NK-92 (cell line): ENCODE data around the gene DPRX.

Experiments used
- DNase-seq: peaks from one replicate; lab custom pipeline; 2025; ENCODE audit not compliant: unreplicated experiment; lab: John Stamatoyannopoulos, UW

Gene DPRX, protein sequence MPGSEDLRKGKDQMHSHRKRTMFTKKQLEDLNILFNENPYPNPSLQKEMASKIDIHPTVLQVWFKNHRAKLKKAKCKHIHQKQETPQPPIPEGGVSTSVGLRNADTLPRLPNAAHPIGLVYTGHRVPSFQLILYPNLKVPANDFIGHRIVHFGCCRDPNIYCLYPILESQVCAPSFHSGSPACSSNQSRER

GRCh38 chr19:53631949-53632407 is at the start of gene DPRX:
TSS of gene DPRX (plus strand) at chr19:53631999. CDS start at chr19:53632107, 108 bp downstream.
- no peak for DNase-seq

DNA sequence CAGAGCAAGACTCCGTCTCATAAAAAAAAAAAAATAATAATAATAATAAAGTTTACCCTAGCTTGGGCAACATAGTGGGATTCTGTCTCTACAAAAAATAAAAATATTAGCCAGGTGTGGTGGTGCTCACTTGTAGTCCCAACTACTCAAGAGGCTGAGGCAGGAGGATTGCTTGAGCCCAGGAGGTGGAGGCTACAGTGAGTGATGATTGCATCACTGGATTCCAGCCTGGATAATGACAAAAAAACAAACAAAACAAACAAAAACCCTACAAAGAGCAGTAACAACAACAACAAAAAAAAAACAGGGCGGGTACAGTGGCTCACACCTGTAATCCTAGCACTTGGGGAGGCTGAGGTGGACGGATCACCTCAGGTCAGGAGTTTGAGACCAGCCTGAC is 48.6 kb upstream of the DPRX start:
- DNase-seq, result no peak

DNA sequence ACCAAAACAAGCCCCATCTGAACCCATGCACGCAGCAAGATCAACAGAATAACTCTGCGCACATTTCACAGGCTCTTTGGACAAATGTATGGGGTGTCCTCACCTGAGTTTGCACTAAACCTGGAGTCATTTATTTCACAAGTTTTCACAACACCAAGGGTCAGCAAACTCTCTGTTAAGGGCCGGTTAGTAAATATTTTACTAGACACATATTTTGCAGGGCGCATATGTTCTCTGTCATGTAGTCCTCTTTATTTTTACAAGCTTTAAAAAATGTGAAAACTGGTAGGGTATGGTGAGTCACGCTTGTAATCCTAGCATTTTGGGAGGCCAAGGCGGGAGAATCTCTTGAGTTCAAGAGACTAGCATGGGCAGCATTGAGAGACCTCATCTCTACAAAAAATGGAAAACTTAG is 45.5 kb upstream of the DPRX start:
- no peak for DNase-seq

GRCh38 chr19:53594811-53595509 is 36.8 kb upstream of the DPRX start:
- DNase-seq, result no peak

- DNase-seq, result no peak
Observed at GRCh38 chr19:53595510-53595867, 36.3 kb upstream of the DPRX start.

- DNase-seq, result no peak
Observed at GRCh38 chr19:53596056-53596455, 35.7 kb upstream of the DPRX start.

- no peak for DNase-seq
Observed at GRCh38 chr19:53597023-53597422, 34.8 kb upstream of the DPRX start.

DNA sequence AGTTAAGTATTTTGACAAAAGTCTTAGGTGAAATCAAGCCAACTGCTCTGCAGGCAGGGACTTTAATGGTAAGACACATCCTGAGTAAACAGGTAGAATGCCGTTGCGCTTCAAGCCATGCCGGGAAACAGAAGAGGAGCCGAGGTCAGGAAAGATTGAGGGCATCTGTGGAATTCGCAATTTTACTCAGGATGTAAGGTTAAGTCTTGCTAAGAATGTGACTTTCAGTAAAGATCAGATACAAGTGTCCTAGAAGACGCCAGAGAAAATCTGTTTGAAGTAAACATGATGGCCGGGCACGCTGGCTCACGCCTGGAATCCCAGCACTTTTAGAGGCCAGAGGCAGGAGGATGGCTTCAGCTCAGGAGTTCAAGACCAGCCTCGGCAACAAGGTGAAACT is 33.4 kb upstream of the DPRX start:
- no peak for DNase-seq

GRCh38 chr19:53600217-53600616 is 31.6 kb upstream of the DPRX start:
- no peak for DNase-seq

DNA sequence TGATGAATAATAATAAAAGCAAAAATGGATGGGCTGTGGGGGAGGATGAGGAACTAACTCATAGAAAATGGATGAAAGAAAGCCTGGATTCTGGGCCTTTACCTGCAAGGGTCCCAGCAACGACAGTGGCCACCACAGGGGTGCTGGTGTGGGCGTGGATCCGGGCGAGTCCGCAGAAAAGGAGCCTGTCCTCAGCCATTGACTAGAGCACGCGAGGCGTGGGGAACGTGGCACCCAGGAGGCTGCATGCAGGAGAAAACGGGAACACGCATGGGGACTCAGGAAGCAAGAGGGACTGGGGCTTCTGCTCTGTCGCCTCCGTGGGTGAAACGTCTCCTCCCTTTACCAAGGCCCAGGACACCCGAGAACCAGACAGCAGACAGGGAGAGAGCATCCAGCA is 25.8 kb upstream of the DPRX start:
- no peak for DNase-seq

GRCh38 chr19:53608381-53608780 is 23.4 kb upstream of the DPRX start:
- no peak for DNase-seq

GRCh38 chr19:53612762-53613526 is 18.9 kb upstream of the DPRX start:
- DNase-seq, result no peak

GRCh38 chr19:53621885-53622740 is 9.7 kb upstream of the DPRX start:
- no peak for DNase-seq

GRCh38 chr19:53624771-53625545 is 6.8 kb upstream of the DPRX start:
- DNase-seq, result no peak

DNA sequence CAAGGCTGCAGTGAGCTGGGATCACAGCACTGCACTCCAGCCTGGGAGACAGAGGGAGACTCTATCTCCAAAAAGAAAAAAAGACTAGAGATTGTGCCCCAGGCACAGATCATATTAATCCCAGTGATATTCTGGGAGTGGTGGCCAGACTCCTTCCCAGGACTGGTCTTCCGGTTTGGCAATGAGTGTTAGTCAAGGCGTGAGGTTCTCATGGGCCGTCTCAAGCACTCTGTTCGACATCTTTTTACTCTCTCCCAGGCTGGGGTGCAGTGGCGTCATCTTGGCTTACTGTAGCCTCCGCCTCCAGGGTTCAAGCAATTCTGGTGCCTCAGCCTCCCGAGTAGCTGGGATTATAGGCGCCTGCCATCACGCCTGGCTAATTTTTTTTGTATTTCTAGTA is 5.3 kb upstream of the DPRX start:
- DNase-seq, result no peak

GRCh38 chr19:53626976-53627375 is 4.8 kb upstream of the DPRX start:
- no peak for DNase-seq

- no peak for DNase-seq
Observed at GRCh38 chr19:53634768-53635167, 3.0 kb downstream of the DPRX start.

DNA sequence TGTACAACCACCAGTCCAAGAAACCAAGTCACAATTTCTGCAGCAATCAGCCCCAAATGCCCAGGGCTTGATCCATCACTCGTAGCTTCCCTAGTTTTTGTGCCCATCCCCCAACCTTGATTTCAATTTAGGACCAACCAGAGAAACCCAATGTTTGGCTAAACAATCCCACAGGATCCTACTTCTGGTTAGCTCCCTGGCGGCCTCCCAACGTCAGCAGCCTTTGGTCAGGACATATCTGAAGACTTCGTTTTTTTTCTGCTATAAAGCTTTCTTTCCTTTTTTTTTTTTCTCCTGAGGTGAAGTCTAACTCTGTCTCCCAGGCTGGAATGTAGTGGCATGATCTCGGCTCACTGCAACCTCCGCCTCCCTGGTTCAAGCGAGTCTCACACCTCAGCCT is 7.7 kb downstream of the DPRX start:
- DNase-seq, result no peak

GRCh38 chr19:53642381-53643099 is 10.7 kb downstream of the DPRX start:
- no peak for DNase-seq
